Measurements from ENCODE around the gene NOL9. TPM values are rescaled to one million over a fixed set of nuclear protein-coding genes. Genes with fewer than 3 reads are reported as not detected.

The NOL9 gene
- polyA plus RNA-seq, 3 donors = 3.7 to 11.5 (median 7.6) TPM

GRCh38 chr1:6473974-6474814 is 80.1 kb downstream of the NOL9 start:
- no peak overlapping the region for H3K4me2 ChIP-seq (replicated peaks; ENCODE audit: extremely low read depth, low read length, poor library complexity, severe bottlenecking)

DNA sequence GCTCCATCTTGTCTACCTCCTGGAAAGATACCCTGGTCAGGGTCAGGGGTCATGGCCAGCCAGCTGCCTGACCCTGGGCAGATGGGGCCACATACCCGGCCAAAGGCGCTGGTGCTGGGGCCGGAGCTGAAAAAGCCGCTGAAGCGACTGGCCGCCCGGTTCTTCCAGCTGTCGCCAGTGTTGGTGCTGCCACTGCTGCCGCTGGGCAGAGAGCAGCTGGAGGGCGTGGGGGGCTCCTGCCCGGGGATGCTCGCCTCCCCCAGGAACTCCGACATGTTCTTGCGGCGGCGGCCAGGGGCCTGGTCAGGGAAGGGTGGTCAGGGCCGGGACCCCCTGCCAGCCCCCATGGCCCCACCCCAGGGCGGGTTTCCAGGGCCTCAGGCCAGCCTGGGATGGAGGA is 81.2 kb downstream of the NOL9 start:
- Histone ChIP-seq H3K4me2 (replicated peaks; ENCODE audit: extremely low read depth, low read length, poor library complexity, severe bottlenecking) (no peak overlapping the region), H2AFZ (ENCODE audit: insufficient read depth, low read depth, low read length, poor library complexity, severe bottlenecking) (no peak overlapping the region), H4K20me1 (ENCODE audit: insufficient read depth, low read length) (no peaks in the 10 kb centered on the region), H3K4me1 (ENCODE audit: control insufficient read depth in 1 of 2, insufficient read depth in 2 of 2, low read length in 2 of 2) (no peaks in the 10 kb centered on the region), H3K4me3 (replicated peaks in 1 of 3; ENCODE audit: low read depth in 2 of 3, low read length in 3 of 3) (no peak overlapping the region), H3K27me3 (ENCODE audit: control insufficient read depth in 2 of 2, insufficient read depth in 2 of 2, low read length in 2 of 2) (no peaks in the 10 kb centered on the region), H3K9me3 (replicated peaks in 1 of 2; ENCODE audit: control insufficient read depth in 1 of 2, insufficient read depth in 1 of 2, low read length in 2 of 2) (peaks cover 0 to 6% of the 10 kb centered on the region in 2 donors), H3K36me3 (replicated peaks in 1 of 2; ENCODE audit: control insufficient read depth in 1 of 2, insufficient read depth in 2 of 2, low read length in 2 of 2) (no peaks in the 10 kb centered on the region), H3K9ac (ENCODE audit: insufficient read depth, low read length, poor library complexity, severe bottlenecking) (no peak overlapping the region), H3K27ac (ENCODE audit: low read depth in 1 of 2, low read length in 2 of 2) (no peak overlapping the region), H3K79me2 (ENCODE audit: insufficient read depth, low read length) (no peaks in the 10 kb centered on the region)
- Mint-ChIP-seq H3K27me3 (ENCODE audit: low read depth in 3 of 3) (peaks cover 2 to 6% (median 6%) of the 10 kb centered on the region in 3 donors), H3K27ac (no peak overlapping the region), H3K4me1 (no peaks in the 10 kb centered on the region), H3K9me3 (peaks cover 0 to 3% (median 0%) of the 10 kb centered on the region in 7 donors), H3K36me3 (no peaks in the 10 kb centered on the region), H3K4me3 (no peak overlapping the region)
- intact Hi-C loops (cut with micrococcal nuclease) = loop anchor here in 1 of 2 donors (5.0 kb wide), 1 partner anchor 529 kb away; no protein-coding TSS in a partner anchor
- no peak for DNase-seq
- TF ChIP-seq CTCF (IDR thresholded peaks at IDR 0.05) = no peak
- 90% methylated on average over 12 of the region's 18 CpGs for WGBS (ENCODE audit: insufficient coverage)

More at GRCh38 chr1:6473974-6474814, 80.1 kb downstream of the NOL9 start:
- H2AFZ ChIP-seq (ENCODE audit: insufficient read depth, low read depth, low read length, poor library complexity, severe bottlenecking) = no peak overlapping the region
- H3K36me3 ChIP-seq (replicated peaks in 1 of 2; ENCODE audit: control insufficient read depth in 1 of 2, insufficient read depth in 2 of 2, low read length in 2 of 2) = no peaks in the 10 kb centered on the region
- Mint-ChIP-seq H3K4me3 (no peak overlapping the region), H3K36me3 (no peaks in the 10 kb centered on the region), H3K27me3 (ENCODE audit: low read depth in 3 of 3) (peaks cover 5 to 6% (median 6%) of the 10 kb centered on the region in 3 donors), H3K9me3 (peaks cover 0 to 3% (median 0%) of the 10 kb centered on the region in 7 donors), H3K27ac (no peak overlapping the region), H3K4me1 (no peaks in the 10 kb centered on the region)
- H3K27me3 ChIP-seq (ENCODE audit: control insufficient read depth in 2 of 2, insufficient read depth in 2 of 2, low read length in 2 of 2) = no peaks in the 10 kb centered on the region
- WGBS (ENCODE audit: insufficient coverage) = 92% methylated on average over 13 of the region's 33 CpGs
- H4K20me1 ChIP-seq (ENCODE audit: insufficient read depth, low read length) = no peaks in the 10 kb centered on the region
- no peak for DNase-seq
- no peak overlapping the region for H3K4me3 ChIP-seq (replicated peaks in 1 of 3; ENCODE audit: low read depth in 2 of 3, low read length in 3 of 3)
- H3K79me2 ChIP-seq (ENCODE audit: insufficient read depth, low read length) = no peaks in the 10 kb centered on the region
- no peak for TF ChIP-seq CTCF (IDR thresholded peaks at IDR 0.05)
- H3K9me3 ChIP-seq (replicated peaks in 1 of 2; ENCODE audit: control insufficient read depth in 1 of 2, insufficient read depth in 1 of 2, low read length in 2 of 2) = peaks cover 0 to 6% of the 10 kb centered on the region in 2 donors
- intact Hi-C loops (cut with micrococcal nuclease) = loop anchor here in 1 of 2 donors (5.0 kb wide), 1 partner anchor 528 kb away; no protein-coding TSS in a partner anchor
- no peak overlapping the region for H3K27ac ChIP-seq (ENCODE audit: low read depth in 1 of 2, low read length in 2 of 2)
- no peaks in the 10 kb centered on the region for H3K4me1 ChIP-seq (ENCODE audit: control insufficient read depth in 1 of 2, insufficient read depth in 2 of 2, low read length in 2 of 2)
- no peak overlapping the region for H3K9ac ChIP-seq (ENCODE audit: insufficient read depth, low read length, poor library complexity, severe bottlenecking)

Data from CD14-positive monocyte (primary cell).